Sigmoid colon (tissue), 4 donors: ENCODE measurements around the gene CLTA.

Experiments
- POLR2A ChIP-seq, 2 donors: fragments of 450-650 bp; IDR thresholded peaks; one replicate each; pipeline ENCODE4 v1.6.1; 2016; ENCODE audit warnings: antibody characterized with exemption in 2 of 2, mild to moderate bottlenecking in 2 of 2, moderate library complexity in 2 of 2
- POLR2AphosphoS5 ChIP-seq, 4 donors: sonication (generic); formaldehyde crosslinking; IDR thresholded peaks; one replicate each; pipeline ENCODE4 v1.6.1; 2017; ENCODE audit warnings: antibody characterized with exemption in 4 of 4
- TF ChIP-seq, protein P1 (sequence below), 4 experiments: fragments of 450-650 bp in 3 of 4; fragments of 200-600 bp in 1 of 4; IDR thresholded peaks; one replicate each; pipeline ENCODE4 v1.5.1; 2016 to 2019; ENCODE audit warnings: antibody characterized with exemption in 4 of 4, mild to moderate bottlenecking in 3 of 4, moderate library complexity in 2 of 4

DNA sequence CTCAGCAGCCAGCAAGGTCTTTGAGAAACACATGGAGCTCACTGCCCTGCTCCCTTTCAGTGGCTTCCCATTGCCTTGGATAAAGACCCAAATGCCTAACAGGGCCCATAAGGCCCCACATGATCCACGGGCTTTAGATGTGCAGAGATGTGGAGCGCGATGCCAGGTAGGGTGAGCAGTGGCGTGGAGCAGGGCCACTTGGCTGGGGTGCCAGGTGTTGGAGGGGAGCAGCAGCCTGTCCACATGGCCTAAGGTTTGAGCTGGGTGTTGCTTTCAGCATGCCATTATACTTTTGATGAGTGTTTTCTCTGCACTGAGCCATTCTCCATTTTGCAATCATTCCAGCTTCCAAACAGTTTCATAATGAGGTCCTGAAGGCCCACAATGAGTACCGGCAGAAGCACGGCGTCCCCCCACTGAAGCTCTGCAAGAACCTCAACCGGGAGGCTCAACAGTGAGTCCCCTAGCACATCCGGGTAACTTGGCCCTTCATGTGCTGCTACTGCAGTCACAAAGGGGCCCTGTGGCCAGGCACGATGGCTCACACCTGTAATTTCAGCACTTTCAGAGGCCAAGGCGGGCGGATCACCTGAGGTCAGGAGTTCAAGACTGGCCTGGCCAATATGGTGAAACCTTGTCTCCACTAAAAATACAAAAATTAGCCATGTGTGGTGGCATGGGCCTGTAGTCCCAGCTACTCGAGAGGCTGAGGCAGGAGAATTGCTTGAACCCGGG lies 43.1 kb upstream of the CLTA start:
- TF ChIP-seq, protein P1, sequence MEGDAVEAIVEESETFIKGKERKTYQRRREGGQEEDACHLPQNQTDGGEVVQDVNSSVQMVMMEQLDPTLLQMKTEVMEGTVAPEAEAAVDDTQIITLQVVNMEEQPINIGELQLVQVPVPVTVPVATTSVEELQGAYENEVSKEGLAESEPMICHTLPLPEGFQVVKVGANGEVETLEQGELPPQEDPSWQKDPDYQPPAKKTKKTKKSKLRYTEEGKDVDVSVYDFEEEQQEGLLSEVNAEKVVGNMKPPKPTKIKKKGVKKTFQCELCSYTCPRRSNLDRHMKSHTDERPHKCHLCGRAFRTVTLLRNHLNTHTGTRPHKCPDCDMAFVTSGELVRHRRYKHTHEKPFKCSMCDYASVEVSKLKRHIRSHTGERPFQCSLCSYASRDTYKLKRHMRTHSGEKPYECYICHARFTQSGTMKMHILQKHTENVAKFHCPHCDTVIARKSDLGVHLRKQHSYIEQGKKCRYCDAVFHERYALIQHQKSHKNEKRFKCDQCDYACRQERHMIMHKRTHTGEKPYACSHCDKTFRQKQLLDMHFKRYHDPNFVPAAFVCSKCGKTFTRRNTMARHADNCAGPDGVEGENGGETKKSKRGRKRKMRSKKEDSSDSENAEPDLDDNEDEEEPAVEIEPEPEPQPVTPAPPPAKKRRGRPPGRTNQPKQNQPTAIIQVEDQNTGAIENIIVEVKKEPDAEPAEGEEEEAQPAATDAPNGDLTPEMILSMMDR (IDR thresholded peaks at IDR 0.05) = no peak
- TF ChIP-seq POLR2A (IDR thresholded peaks at IDR 0.05) (no peak), POLR2AphosphoS5 (IDR thresholded peaks at IDR 0.05) (no peak)
